Natural killer cell (primary cell): ENCODE data around the gene ELOB. TPM values are rescaled to one million over a fixed set of nuclear protein-coding genes. Genes with fewer than 3 reads are reported as not detected.

ENCODE experiments used
- ATAC-seq, 3 donors: fragments of 150-1000 bp in 2 of 3; fragments of 200-7000 bp in 1 of 3; cut with Tn5 transposase; 1 replicate in 1 of 3; 2 replicates in 2 of 3; pipeline ENCODE4 v1.10.0; 2021; ENCODE audit warnings: mild to moderate bottlenecking in 2 of 3, moderate library complexity in 2 of 3
- DNase-seq, 2 donors: peaks; one replicate each; pipeline versions ENCODE4 v3.0.0 to v3.0.0-alpha.2; 2013 to 2021; ENCODE audit warnings: mixed read lengths in 1 of 2
- H3K27ac ChIP-seq: one replicate; pipeline ENCODE4 v1.5.1; 2013; ENCODE audit warnings: mild to moderate bottlenecking, low read length
- H3K27me3 ChIP-seq: one replicate; pipeline ENCODE4 v1.6.1; 2013; ENCODE audit warnings: low read length; ENCODE audit not compliant: control insufficient read depth, insufficient read depth
- H3K36me3 ChIP-seq: one replicate; pipeline ENCODE4 v1.6.1; 2013; ENCODE audit warnings: low read length; ENCODE audit not compliant: control insufficient read depth, insufficient read depth
- H3K4me1 ChIP-seq: one replicate; pipeline ENCODE4 v1.6.1; 2013; ENCODE audit warnings: low read length; ENCODE audit not compliant: control insufficient read depth, insufficient read depth
- H3K4me3 ChIP-seq: one replicate; pipeline ENCODE4 v1.5.1; 2013; ENCODE audit warnings: low read length
- H3K9me3 ChIP-seq: one replicate; pipeline ENCODE4 v1.6.1; 2013; ENCODE audit warnings: low read length; ENCODE audit not compliant: control insufficient read depth, insufficient read depth
- H3K27ac Mint-ChIP-seq, 2 donors: one replicate each; pipeline ENCODE4 v1.8.0; 2022; ENCODE audit warnings: mild to moderate bottlenecking in 2 of 2, mixed read lengths in 2 of 2, moderate library complexity in 1 of 2
- H3K27me3 Mint-ChIP-seq, 2 donors: one replicate each; pipeline ENCODE4 v1.8.0; 2022; ENCODE audit warnings: low read depth in 2 of 2, mixed read lengths in 2 of 2
- H3K36me3 Mint-ChIP-seq: one replicate; pipeline ENCODE4 v1.8.0; 2022; ENCODE audit warnings: mixed read lengths
- H3K4me1 Mint-ChIP-seq, 2 donors: one replicate each; pipeline ENCODE4 v1.8.0; 2022; ENCODE audit warnings: mixed read lengths in 2 of 2
- H3K4me3 Mint-ChIP-seq: one replicate; pipeline ENCODE4 v1.8.0; 2022; ENCODE audit warnings: mild to moderate bottlenecking, moderate library complexity, mixed read lengths
- H3K9me3 Mint-ChIP-seq, 2 donors: one replicate each; pipeline ENCODE4 v1.8.0; 2022; ENCODE audit warnings: mixed read lengths in 2 of 2
- CTCF ChIP-seq: fragments of 200-600 bp; IDR thresholded peaks from one replicate; pipeline ENCODE4 v1.8.0; 2022; ENCODE audit warnings: antibody characterized with exemption
- WGBS: methylation state at CpG from one replicate; pipeline ENCODE4 v1.1.7; 2013; ENCODE audit warnings: missing lambda C conversion rate; ENCODE audit not compliant: insufficient coverage; 5-methylcytosine and 5-hydroxymethylcytosine counted together
- intact Hi-C: fragments of 100-400 bp; cut with micrococcal nuclease; formaldehyde crosslinking; loops from one replicate; pipeline ENCODE4 v1.14.2; 2022
- total RNA-seq, 4 donors: library from RNA; stranded (reverse); fragments of 120-200 nt in 1 of 4; gene quantifications; one replicate each; pipeline versions ENCODE4 v1.2.3 to v1.2.4, GENCODE V29; 2013 to 2022

The ELOB gene
- 100 to 1,000 TPM; 146 to 207 (median 161) TPM for total RNA-seq
- total RNA-seq (2013): 116 TPM

GRCh38 chr16:2777231-2777902 is at the start of gene ELOB:
Gene ELOB (minus strand): TSS chr16:2777280. CDS start chr16:2777239, 41 bp downstream.
- Mint-ChIP-seq H3K36me3 (peaks cover 7% of the 10 kb centered on the region), H3K4me1 (peaks cover 25 to 32% of the 10 kb centered on the region in 2 donors), H3K9me3 (no peaks in the 10 kb centered on the region), H3K27me3 (no peaks in the 10 kb centered on the region), H3K27ac (peak within 1 kb of the TSS; percentile 93 to 95), H3K4me3 (peak within 1 kb of the TSS; percentile 90)
- peak; percentile 88 to 94 for DNase-seq
- Histone ChIP-seq H3K27me3 (no peaks in the 10 kb centered on the region), H3K27ac (peak within 1 kb of the TSS; percentile 95), H3K9me3 (no peaks in the 10 kb centered on the region), H3K36me3 (peaks cover 17% of the 10 kb centered on the region), H3K4me3 (peak within 1 kb of the TSS; percentile 95), H3K4me1 (peaks cover 49% of the 10 kb centered on the region)
- WGBS: under 1% methylated on average over 70 of the region's 70 CpGs
- no peak for TF ChIP-seq CTCF
- intact Hi-C loops: loop anchor here (2.0 kb wide), 1 partner anchor 25 kb away; the partner anchor contains the start of gene SRRM2
- peak; percentile 87 to 97 (median 88) for ATAC-seq

- ATAC-seq (no peak), DNase-seq (no peak)
- Mint-ChIP-seq H3K4me3 (no peak overlapping the region), H3K27me3 (no peaks in the 10 kb centered on the region), H3K9me3 (no peaks in the 10 kb centered on the region), H3K27ac (no peak overlapping the region), H3K4me1 (peaks cover 0 to 2% of the 10 kb centered on the region in 2 donors), H3K36me3 (no peaks in the 10 kb centered on the region)
- Histone ChIP-seq H3K27me3 (no peaks in the 10 kb centered on the region), H3K36me3 (no peaks in the 10 kb centered on the region), H3K4me3 (no peak overlapping the region), H3K9me3 (no peaks in the 10 kb centered on the region), H3K4me1 (peaks cover 10% of the 10 kb centered on the region), H3K27ac (no peak overlapping the region)
- no peak for TF ChIP-seq CTCF
- WGBS: 89% methylated on average over 11 of the region's 11 CpGs
- intact Hi-C loops: no loop called here
Observed at GRCh38 chr16:2825906-2826305, 48.8 kb upstream of the ELOB start.

- H3K27me3 ChIP-seq: no peaks in the 10 kb centered on the region
- H3K36me3 ChIP-seq: no peaks in the 10 kb centered on the region
- no peak for DNase-seq
- H3K27ac Mint-ChIP-seq: no peak overlapping the region
- no peak overlapping the region for H3K27ac ChIP-seq
- H3K4me1 ChIP-seq: peaks cover 8% of the 10 kb centered on the region
- no peak overlapping the region for H3K4me3 Mint-ChIP-seq
- intact Hi-C loops: no loop called here
- no peaks in the 10 kb centered on the region for H3K4me1 Mint-ChIP-seq
- H3K9me3 ChIP-seq: no peaks in the 10 kb centered on the region
- WGBS: 79% methylated on average over 25 of the region's 26 CpGs
- no peaks in the 10 kb centered on the region for H3K9me3 Mint-ChIP-seq
- no peak for TF ChIP-seq CTCF
- H3K4me3 ChIP-seq: no peak overlapping the region
- no peaks in the 10 kb centered on the region for H3K27me3 Mint-ChIP-seq
- ATAC-seq: no peak
- H3K36me3 Mint-ChIP-seq: no peaks in the 10 kb centered on the region
Observed at GRCh38 chr16:2825049-2825742, 48.1 kb upstream of the ELOB start.
